Measurements from ENCODE around the gene MAP3K8. TPM values are rescaled to one million over a fixed set of nuclear protein-coding genes. Genes with fewer than 3 reads are reported as not detected.
"Not testable (repeated sequence)": the region's sequence is repeated elsewhere in the genome, so short reads cannot be mapped to it uniquely, and the experiment has no call there.

MAP3K8 gene
- total RNA-seq, 1 donor from 2014 or later, result 7.3 TPM

DNA sequence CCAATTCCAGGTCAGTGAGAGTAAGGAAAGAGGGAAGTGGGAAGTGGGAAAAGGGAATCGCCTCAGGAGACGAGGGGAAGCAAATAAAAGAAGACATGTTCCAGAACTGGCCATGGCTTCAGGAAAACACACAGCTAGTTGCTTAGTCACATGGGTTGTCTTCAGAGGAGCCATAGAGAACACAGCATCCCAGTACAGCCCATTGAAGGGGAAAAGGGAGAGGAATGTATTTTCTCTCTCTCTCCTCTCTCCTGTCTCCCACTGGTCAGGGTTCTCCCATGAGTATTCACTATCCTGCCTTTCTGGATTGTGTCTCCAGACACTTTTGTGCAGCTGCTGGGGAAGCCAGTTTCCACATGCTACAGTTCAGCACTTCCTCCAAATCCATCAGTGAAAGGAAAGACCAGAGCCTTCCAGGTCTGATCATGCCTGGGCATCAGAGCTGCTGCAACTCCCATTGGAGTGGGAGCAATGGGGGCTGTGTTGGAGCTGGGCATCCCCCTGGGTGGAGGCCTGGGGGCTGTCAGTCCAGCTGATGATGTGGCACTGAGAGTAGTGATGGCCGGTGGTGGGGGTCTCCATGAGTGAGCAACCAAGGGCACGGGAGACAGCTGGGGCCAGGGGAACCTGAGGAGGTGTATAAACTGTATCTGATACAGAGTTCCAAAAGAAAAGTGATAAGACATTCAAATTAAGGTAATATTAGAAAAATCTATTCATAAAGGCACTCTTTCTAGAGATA is 38.6 kb downstream of the MAP3K8 start:
- intact Hi-C loops (cut with DNase I), result no loop called here
- ATAC-seq (ENCODE audit: poor library complexity), result no peak

DNA sequence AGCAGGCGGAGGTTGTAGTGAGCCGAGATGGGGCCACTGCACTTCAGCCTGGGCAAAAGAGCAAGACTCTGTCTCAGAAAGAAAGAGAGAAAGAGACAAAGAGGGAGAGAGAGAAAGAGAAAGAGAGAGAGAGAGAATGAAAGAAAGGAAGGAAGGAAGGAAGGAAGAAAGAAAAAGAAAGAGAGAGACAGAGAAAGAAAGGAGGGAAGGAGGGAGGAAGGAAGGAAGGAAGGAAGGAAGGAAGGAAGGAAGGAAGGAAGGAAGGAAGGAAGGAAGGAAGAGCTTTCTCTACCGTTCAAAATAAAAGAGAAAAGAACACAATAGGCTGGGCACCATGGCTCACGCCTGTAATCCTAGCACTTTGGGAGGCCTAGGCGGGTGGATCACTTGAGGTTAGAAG is 41.5 kb downstream of the MAP3K8 start:
- DNase-seq; ATAC-seq (ENCODE audit: poor library complexity); intact Hi-C loops (cut with DNase I): not testable (repeated sequence)

More for the DNA sequence above, 38.6 kb downstream of the MAP3K8 start:
- no peak for DNase-seq

DNA sequence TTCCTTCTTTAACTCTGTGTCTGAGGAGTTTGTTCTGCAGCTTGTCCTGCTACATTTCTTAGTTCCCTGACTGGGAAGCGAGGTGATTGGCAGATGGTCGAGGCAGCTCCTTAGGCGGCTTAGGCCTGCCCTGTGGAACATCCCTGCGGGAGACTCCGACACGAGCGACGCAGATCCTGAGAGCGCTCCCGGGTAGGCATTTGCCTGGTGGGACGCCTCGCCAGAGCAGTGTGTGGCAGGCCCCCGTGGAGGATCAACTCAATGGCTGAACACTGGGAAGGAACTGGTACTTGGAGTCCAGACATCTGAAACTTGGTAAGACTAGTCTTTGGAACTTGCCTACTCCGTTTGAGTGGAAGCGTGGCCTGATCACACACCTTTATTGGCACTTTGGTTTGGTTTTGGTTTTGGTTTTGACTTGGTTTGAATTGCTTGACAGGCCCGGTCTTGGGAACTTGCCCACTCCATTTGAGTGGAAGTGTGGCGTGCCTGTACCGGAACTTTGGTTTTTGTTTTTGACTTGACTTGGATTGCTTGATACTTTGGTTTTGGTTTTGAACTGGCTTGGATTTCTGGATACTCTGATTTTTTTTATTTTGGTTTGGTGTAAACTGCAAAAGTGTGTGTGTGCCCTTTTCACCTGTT is 42.6 kb downstream of the MAP3K8 start:
- no peak for ATAC-seq (ENCODE audit: poor library complexity)
- DNase-seq, result no peak
- intact Hi-C loops (cut with DNase I), result no loop called here

DNA sequence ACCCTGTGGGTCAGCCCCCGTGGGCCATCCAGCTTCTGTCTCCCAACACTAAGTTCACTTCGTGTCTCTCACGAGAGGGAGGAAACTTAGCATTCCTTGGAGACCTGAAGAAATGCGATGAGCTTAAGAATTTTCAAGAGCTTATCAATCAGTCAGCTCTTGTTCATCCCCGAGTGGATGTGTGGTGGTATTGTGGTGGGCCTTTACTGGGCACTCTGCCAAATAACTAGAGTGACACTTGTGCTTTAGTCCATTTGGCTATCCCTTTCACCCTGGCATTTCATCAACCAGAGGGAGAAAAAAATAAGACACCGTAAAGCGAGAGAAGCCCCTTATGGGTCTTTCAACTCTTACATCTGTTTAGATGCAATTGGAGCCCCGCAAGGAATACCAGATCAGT is 45.5 kb downstream of the MAP3K8 start:
- not testable (repeated sequence) for ATAC-seq (ENCODE audit: poor library complexity)

DNA sequence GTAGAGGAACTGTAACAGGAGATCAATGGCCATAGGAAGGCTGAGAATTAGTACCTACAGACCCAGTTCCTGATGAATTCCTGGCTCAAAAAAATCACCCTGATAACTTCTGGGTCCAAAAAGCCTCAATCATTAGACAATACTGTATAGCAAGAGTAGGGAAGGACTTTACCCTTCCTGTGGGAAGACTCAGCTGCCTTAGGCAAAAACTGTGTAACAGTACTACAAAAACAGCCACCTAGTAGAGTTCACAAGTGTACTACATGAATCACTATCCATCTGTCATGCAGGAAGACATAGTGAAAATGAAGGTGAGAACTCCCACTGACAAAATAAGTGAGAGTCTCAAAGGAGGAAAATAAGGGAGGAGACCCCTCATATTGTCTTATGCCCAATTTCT is 47.6 kb downstream of the MAP3K8 start:
- DNase-seq, result no peak
- intact Hi-C loops (cut with DNase I), result no loop called here
- ATAC-seq (ENCODE audit: poor library complexity), result no peak

More for the DNA sequence above, 45.5 kb downstream of the MAP3K8 start:
- DNase-seq; intact Hi-C loops (cut with DNase I): not testable (repeated sequence)

DNA sequence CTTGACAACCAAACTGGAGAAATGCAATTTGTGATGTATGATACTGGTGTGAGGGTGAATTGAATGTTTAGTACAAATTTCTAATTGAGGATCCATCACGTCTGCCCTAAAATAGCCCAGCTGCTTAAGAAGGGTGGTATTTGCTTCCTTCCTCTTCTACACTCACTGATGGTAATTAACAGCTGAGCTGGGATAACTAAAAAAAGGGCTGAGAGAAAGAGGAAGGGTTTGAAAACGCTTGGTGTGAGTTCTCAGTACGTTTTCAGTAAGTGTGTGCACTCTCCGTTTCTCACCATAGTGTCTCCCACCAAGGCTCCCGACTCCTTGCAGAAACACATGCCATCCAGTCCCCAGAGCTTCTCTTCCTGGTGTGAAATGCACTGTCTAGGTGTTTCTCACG is 54.3 kb downstream of the MAP3K8 start:
- intact Hi-C loops (cut with DNase I), result no loop called here
- peak; percentile 52 for ATAC-seq (ENCODE audit: poor library complexity)
- DNase-seq, result no peak

DNA sequence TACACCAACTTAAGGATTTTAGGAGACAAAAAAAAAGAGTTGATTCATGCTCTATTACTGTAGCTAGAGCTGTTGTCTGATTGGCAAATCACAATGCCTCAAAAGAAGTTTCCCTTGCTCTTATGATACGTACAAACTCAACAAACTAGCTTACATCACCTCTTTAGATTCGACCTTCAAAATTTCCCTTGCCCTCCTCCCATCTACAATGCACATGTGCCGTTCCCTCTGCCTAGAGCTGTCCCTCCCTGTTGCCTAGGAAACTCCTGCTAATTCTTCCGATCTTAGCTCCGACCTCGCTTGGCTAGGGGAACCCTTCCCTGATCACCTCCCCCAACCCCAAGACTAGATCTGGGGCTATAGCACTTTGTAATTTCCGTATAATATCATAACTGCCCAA is 55.4 kb downstream of the MAP3K8 start:
- no peak for ATAC-seq (ENCODE audit: poor library complexity)
- DNase-seq, result no peak
- intact Hi-C loops (cut with DNase I), result no loop called here

DNA sequence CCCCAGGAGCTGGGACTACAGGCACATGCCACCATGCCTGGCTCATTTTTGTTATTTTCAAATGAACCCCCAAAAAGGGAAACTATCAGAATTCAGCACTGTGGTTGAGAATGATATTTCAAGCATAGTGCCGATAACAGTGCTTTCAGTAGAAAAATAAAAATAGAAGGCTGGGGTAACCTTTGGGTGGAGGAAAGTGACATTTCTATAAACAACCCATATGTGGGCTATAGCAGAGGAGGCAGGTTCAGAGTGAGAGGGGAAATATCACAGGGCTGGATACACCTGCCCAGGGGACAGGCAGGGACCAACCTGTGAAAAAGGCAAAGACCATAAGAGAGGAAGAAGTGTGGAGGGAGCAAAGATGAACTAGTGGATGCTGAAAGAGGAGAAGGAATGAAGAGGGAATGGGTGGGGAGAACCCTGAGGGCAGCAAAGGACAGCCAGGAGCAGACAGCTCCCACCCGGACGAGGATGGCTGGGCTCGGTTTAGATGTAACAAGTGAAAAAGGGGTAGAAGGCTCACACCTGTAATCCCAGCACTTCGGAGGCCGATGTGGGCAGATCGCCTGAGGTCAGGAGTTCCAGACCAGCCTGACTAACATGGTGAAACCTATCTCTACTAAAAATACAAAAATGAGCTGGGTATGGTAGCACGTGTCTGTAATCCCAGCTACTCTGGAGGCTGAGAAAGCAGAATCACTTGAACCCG is 56.5 kb downstream of the MAP3K8 start:
- intact Hi-C loops (cut with DNase I), result no loop called here
- no peak for ATAC-seq (ENCODE audit: poor library complexity)

DNA sequence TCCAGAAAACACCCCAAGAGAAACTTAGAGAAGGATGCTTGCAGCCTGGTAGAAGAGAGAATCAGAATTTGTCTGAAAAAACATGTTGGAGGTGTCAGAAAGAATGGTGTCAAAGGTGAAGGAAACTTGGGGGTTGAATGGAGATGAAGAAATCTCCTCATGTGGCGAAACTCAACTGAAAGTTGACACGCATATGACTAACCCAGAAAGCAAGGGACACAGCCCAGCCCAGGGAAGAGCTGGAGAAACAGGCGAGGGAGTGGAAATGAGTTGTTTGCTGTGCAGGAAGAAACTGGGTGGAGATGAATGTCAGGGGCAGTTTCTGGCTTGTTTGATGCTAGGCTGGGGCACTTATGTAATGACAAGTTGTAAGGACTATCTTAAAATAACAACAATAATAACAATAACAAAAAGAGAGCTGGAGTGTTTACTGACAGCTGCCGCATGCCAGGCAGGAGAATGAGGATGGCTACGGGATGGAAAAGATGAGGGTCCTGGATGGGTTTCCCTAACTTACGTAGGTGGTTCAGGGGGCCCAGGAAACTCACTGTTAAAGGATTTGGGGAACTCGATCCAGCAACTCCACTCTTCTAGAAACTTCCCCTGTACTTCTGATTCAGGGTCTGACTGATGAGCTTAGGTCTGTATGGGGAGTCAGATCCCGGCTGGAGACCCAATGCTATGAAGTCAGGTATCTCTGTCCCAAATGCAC is 57.4 kb downstream of the MAP3K8 start:
- ATAC-seq (ENCODE audit: poor library complexity) (no peak), DNase-seq (no peak)
- intact Hi-C loops (cut with DNase I), result no loop called here

More for the DNA sequence above, 56.5 kb downstream of the MAP3K8 start:
- DNase-seq, result no peak

DNA sequence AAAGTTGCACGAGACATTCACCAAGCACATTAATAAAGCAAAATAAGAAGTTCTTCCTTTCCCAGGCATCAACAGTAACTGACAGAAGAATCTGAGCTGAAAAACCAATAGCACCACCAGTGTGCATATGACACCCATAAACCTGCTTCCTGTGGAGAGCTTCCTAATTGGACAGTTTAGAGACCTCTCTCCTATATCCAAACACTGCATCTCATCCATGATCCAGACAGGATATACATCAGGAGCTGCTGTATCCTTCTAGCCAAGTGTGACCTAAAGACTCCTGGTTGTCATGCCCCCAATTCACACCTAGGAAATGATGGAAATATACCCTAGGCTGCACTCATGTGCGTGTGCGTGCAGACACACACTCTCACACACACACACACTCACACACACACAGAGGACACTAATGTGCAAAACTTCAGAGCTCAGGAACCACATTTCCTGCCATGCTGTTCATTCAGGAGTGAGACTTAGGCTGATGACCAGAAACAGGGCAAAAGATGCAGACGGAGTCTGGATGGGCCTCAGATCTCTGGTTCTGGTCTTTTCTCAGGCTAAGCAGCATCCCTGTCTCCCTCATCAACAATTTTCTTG is 58.0 kb downstream of the MAP3K8 start:
- ATAC-seq (ENCODE audit: poor library complexity) (no peak), DNase-seq (no peak)
- intact Hi-C loops (cut with DNase I), result no loop called here

DNA sequence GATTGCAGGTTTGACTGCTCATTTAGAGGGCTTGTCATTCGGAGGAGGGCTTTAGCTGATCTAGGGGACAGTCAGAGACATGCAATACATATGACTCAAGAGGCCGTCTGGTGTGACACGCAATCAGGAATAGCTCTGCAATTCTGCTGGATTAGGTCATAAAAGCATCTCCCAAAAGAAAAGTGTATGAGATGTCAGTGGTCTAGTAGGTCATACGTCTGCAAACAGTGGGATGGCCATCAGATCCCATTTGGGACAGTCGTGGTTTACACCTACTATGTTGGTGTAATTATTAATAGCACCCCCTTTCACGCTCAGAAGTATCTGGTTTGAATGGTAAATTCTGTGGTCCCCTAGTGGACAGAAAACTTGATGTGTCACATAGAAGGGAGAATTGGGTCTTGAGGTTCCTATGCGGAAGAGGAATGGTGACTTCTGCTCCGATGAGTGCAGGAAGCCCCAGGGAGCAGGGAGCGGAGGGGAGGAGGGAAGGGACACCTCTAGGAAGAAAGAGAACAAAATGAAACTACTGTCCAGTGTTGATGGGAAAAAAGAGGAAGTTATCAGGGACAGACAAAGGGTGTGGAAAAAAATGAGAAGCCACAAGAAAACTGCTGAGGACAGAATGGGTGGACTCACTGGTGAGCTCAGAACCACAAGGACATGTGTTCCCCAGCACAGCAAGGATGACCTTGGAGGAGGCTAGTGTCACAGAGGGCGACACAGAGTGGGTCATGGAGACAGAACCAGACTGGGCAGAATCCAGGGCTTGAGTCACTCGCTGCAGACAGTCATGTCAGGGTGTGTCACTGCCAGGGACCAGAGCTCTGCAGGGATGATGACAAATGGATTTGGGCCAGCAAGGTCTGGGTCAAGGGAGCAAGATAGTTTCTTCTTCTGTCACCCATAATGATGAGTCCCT is 59.9 kb downstream of the MAP3K8 start:
- DNase-seq (peak; percentile 60), ATAC-seq (ENCODE audit: poor library complexity) (peak; percentile 81)
- intact Hi-C loops (cut with DNase I), result no loop called here

DNA sequence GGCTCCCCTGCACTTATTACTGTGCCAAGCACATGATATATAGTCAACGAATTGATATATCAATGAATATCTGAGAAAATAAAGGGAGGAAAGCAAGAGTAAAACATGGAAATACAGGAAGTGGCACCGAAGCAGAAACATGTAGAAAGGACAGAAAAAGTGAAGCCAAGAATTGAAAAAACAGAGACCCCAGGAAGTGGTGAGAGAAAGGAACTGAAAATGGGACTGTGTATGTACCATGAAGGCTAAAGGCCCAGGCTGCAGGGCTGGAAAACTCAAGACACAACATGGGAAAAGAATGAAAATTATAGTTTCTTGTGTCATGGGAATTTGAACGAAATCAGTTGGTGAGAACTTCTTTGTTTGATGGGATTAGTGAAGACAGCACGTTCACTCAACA is 60.6 kb downstream of the MAP3K8 start:
- ATAC-seq (ENCODE audit: poor library complexity), result no peak
- DNase-seq, result no peak
- intact Hi-C loops (cut with DNase I), result no loop called here

DNA sequence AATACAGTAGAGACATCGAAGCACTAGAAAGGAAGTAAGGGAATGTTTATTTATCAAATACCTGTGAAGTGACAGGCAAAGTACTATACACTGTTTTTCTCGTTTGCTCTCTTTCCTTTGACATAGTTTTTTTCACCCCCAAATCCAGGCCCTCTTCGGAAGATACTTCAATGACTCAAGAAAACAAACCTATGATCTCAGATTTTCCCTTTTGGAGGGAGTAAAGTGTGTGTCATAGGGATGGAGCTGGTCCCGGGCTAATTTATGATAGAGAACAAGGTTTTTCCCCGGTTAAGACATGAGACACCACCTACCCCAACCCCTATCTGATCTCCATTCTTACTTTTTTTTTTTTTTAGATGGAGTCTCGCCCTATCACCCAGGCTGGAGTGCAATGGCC is 61.7 kb downstream of the MAP3K8 start:
- DNase-seq, result no peak
- ATAC-seq (ENCODE audit: poor library complexity), result no peak
- intact Hi-C loops (cut with DNase I), result no loop called here

DNA sequence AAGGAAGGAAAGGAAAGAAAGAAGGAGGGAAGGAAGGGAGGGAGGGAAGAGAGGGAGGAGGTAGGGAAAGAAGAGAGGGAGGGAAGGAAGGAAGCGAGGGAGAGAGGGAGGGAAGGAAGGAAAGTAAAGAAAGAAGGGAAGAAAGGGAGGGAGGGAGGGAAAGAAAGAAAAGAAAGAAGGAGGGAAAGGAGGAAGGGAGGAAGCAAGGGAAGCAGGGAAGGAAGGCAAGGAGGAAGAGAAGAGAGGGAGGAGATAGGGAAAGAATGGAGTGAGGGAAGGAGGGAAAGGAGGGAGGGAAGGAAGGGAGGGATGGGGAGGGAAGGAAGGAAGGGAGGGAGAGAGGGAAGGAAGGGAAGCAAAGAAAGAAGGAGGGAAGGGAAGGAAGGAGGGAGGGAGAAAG is 65.8 kb downstream of the MAP3K8 start:
- intact Hi-C loops (cut with DNase I), result no loop called here
- ATAC-seq (ENCODE audit: poor library complexity) (no peak), DNase-seq (no peak)

DNA sequence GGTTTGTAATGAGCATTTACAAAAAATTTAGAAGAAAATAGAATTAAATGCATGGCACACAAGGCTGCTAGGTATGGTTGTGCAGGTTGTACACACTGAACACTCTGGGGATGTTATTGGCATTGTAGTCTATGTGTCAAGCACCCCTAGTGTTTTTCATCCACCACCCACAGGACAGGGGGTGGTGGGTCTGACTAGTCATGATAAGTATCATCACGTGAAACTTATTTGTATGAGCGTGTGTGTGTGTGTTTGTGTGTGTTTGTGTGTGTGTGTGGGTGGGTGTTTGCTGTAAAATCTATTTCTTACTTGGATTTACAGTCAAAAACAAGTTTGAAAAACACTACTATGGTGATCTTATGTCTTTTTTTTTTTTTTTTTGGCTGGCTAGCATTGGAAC is 66.5 kb downstream of the MAP3K8 start:
- DNase-seq (no peak), ATAC-seq (ENCODE audit: poor library complexity) (no peak)
- intact Hi-C loops (cut with DNase I), result no loop called here

DNA sequence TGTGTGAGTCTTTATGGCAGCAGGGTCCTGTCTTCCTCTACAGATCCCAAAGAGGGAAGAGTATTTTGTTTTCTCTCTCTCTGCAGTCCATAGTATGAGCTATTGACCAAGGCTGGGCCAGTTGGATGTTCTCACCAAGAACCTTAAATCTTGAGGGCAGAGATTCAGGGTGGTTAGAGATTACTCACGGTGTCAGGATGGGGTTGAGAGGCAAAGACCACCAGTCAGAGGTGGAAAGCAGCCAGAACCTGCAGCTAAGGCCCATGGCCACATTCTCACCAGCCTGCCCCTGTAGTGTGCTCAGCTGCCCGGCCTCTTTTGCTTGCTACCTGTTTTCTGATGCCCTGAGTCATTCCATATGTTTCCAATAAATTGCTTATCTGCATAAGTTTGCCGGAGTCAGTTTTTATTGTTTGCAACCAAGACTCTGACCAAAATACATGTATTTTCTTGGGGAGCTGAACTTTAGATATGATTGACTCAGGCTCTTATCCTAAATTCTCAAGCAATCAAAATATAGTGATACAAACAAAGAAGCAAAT is 67.0 kb downstream of the MAP3K8 start:
- intact Hi-C loops (cut with DNase I), result no loop called here
- ATAC-seq (ENCODE audit: poor library complexity) (no peak), DNase-seq (no peak)

DNA sequence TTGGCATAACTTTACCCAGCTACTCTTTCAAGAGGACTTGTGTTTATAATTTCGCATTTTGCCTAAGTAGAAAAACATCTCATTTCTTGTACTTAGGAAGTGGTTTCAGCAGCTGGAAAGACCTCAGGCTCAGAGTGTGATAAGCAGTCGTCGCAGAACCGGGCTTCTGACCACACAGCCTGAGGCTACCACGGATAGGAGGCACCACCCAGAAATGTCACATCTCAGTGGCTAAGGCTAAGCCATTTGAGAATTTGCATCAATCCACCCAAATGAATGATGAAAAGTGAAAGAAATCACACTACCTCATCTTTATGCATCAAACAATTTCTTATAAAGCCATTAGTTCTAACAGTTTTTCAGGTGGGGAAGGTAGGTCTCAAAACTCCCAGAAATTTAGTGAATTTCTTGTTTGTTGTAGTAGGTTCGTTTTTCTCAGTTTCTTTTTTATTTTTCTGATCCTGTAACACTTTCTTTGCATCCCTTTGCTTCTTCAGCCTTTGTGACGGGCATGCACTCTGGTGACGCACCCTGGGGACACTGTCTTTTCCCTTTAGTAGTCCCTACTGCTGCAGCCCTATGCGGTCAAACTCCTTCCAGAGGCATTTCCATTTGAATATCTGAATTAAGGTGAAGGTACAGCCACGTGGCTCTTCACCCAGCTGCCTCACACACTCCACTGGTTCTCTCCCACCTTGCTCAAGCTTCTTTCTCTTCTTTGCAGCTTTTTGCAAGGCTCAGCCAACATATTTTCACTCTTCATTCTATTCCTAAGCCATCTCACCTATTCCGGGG is 68.5 kb downstream of the MAP3K8 start:
- intact Hi-C loops (cut with DNase I), result no loop called here
- ATAC-seq (ENCODE audit: poor library complexity) (peak; percentile 49), DNase-seq (no peak)
